ACC112 (cell line): Measurements from ENCODE around the gene LRG1.

ENCODE experiments used
- H2AFZ ChIP-seq: fragments of 200-600 bp; sonication (generic); one replicate; pipeline ENCODE4 v1.6.0; 2017; ENCODE audit warnings: antibody characterized with exemption, low read length; ENCODE audit not compliant: unreplicated experiment
- H3K27ac ChIP-seq: fragments of 200-600 bp; sonication (generic); 2 replicates; pipeline ENCODE4 v1.5.1; 2014; ENCODE audit warnings: low read depth, mild to moderate bottlenecking, antibody characterized with exemption, low read length, moderate library complexity
- H3K27me3 ChIP-seq: fragments of 200-600 bp; sonication (generic); 2 replicates; pipeline ENCODE4 v1.6.1; 2014; ENCODE audit warnings: mild to moderate bottlenecking, antibody characterized with exemption, low read length, moderate library complexity, mixed read lengths; ENCODE audit not compliant: insufficient read depth
- H3K36me3 ChIP-seq: fragments of 200-600 bp; sonication (generic); 2 replicates; pipeline ENCODE4 v1.6.1; 2016; ENCODE audit warnings: mild to moderate bottlenecking, antibody characterized with exemption, low read length, moderate library complexity, mixed read lengths; ENCODE audit not compliant: insufficient read depth
- H3K4me1 ChIP-seq: fragments of 200-600 bp; sonication (generic); one replicate; pipeline ENCODE4 v1.6.1; 2016; ENCODE audit warnings: low read length, mixed read lengths; ENCODE audit not compliant: insufficient read depth, unreplicated experiment, control insufficient read depth
- H3K4me3 ChIP-seq: fragments of 200-600 bp; sonication (generic); 2 replicates; pipeline ENCODE4 v1.5.1; 2014; ENCODE audit warnings: mild to moderate bottlenecking, low read depth, low read length
- H3K79me2 ChIP-seq: fragments of 200-600 bp; sonication (generic); one replicate; pipeline ENCODE4 v1.6.0; 2016; ENCODE audit warnings: low read length; ENCODE audit not compliant: control insufficient read depth, unreplicated experiment, insufficient read depth

LRG1 gene

DNA sequence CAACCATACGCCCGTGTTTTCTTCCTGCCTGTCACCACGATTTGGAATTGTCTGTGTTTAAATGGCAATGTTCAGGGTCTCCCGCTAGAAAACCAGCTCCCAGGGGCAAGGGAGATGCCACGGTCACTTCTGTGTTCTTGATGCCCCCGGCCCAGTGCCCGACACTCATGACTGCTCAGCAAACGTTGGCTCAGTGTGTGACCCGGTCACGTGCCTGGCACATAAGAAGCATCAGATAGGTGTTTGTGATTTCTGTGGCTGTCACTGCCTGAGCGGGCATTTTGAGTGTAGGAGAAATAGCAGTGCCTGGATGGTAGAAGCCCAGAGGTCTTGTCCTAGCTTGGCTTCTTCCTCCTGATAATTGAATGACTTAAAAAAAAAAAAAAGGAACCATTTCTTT lies 52.3 kb downstream of the LRG1 start:
- Histone ChIP-seq H2AFZ (no peak overlapping the region), H3K36me3 (peaks cover 8% of the 10 kb centered on the region; the same call in 1 of the 2 replicates), H3K27ac (no peak overlapping the region), H3K4me3 (no peak overlapping the region), H3K4me1 (no peaks in the 10 kb centered on the region), H3K27me3 (no peaks in the 10 kb centered on the region), H3K79me2 (no peaks in the 10 kb centered on the region)
